ENCODE data around the gene TUBB3.
A peak's percentile ranks its signal among the peaks of the same experiment; 100 is the strongest.
"Not testable (repeated sequence)": the region's sequence is repeated elsewhere in the genome, so short reads cannot be mapped to it uniquely, and the experiment has no call there.

The TUBB3 gene

DNA sequence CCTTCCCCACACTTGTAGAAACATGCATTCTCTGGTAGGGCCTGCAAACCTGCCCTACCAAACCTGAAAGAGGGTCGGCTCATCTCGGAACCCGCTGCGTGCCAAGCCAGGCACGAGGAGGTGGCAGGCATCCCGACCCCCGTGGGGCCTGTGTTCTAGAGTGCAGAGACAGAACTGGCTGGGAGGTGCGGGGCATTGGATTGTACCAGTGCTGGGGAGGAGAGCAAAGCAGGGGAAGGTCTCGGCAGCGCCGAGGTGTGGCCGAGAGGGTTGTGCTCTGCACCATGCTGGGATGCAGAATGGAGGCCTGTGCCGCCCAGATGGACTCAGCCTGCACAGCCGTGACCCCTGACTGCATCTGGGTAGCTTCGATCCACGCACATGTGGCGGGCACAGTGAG is 22.3 kb upstream of the TUBB3 start:
- no peak for DNase-seq (ENCODE audit: low spot score)

DNA sequence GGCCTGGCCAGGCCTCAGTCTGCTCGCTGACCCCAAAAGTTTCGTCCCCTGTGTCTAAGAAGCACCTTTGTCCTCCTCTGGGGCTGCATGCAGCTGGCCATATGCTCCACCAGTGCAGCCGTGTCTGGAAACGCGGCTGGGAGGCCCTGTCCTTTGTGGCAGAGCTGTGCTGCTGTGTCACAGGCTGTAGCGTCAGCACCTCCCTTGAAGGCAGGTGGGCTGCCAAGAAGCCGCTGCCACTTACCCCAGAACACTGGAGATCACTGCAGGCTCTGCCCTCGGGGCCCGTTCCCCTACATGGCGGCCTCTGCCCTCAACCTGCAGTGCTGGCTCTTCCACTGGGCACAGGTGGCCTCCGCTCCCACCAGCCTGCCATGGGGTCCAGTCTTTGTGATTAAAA is 20.2 kb upstream of the TUBB3 start:
- no peak for DNase-seq (ENCODE audit: low spot score)

DNA sequence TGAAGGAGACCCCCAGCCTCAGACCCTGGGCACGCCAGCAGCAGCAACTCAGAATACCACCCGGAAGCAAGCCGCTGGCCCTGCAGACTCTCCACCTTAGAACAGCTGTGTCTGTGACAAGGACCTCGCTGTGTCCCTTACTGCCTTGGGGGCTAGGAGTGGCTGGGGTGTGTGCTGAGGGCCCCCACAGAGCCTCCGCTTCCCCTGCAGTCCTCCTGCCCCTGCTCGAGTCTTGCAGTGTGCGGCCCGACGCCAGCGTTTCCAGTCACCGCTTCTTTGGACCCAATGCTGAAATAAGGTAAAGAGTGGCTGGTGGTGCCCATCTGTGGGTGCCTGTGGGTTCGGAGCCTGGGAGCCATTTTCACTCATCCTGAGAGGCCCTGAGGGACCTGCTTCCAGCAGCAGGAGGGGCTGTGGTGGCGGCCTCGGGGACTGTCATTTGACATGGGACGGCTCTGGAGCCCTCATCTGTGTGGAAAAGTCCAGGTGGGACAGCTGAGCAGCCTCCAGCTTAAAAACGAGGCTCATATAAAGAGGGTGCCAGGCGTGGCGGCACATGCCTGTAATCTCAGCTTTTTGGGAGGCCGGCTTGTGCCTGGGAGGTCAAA is 19.1 kb upstream of the TUBB3 start:
- DNase-seq (ENCODE audit: low spot score) = no peak

DNA sequence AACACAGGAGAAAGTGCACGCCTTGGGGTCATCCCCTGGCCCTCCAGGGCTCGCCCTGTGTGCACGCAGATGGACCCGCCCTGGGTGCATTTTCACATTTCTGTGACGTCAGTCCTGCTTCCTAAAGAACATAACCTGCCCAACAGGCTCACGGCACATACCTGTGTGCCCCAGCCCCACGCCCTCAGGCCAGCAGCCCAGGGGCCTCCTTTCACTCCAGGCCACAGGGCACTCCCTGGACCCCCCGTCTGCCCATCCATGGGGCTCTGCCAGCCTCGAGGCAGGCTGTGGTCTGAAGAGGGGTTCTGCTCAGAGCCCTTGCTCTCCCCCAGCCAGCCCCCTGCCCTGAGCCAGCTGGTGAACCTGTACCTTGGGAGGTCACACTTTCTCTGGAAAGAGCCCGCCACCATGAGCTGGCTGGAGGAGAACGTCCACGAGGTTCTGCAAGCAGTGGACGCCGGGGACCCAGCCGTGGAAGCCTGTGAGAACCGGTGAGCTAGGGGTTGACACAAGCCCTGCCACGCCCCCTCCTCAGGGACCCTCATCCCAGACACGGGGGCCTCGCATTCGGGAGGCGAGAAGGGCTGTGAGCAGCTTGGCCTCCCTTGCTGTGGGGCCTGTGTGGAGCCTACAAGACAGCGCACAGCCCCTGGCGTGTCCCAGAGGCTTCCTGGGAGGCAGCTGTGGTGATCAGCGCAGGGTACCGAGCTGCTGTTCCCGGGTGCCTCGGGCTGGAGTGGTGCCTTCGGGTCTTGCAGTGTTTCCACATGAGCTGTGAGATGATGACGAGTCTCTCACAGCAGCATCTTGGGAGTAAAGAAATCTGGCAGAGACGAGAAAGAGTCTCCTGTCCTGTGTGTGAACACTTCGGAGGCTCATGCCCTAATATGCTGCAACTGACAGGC is 18.3 kb upstream of the TUBB3 start:
- no peak for DNase-seq (ENCODE audit: low spot score)

DNA sequence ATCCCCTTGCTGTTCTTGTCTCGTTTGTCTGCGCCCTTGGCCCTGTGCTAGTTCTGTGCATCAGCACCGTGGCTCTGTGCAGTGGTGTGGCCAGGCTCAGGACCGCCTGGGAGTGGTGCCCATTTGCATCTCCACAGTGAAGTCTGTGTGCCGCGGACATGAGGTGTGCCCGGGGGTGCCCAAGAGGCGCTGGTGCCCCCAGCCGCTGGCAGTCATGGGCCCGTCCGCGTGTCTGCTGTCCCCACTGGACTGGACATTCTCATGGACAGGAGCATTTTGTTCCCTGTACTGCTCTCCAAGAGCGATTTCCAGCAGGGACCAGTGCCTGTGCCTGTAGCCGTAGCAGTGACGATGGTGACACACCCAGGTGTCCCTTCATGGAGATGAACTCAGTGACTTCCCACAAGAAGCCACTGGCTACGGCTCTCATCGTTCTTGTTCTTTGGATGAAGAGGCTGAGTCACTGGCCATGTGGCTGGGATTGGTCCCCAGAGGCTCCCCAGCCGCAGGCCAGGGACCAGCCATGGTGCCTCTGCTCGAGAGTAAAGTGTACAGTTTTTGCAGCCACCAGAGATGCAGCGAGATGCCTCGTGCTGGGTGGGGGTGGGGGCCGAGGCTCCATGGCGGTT is 17.5 kb upstream of the TUBB3 start:
- DNase-seq (ENCODE audit: low spot score) = peak; percentile 71

DNA sequence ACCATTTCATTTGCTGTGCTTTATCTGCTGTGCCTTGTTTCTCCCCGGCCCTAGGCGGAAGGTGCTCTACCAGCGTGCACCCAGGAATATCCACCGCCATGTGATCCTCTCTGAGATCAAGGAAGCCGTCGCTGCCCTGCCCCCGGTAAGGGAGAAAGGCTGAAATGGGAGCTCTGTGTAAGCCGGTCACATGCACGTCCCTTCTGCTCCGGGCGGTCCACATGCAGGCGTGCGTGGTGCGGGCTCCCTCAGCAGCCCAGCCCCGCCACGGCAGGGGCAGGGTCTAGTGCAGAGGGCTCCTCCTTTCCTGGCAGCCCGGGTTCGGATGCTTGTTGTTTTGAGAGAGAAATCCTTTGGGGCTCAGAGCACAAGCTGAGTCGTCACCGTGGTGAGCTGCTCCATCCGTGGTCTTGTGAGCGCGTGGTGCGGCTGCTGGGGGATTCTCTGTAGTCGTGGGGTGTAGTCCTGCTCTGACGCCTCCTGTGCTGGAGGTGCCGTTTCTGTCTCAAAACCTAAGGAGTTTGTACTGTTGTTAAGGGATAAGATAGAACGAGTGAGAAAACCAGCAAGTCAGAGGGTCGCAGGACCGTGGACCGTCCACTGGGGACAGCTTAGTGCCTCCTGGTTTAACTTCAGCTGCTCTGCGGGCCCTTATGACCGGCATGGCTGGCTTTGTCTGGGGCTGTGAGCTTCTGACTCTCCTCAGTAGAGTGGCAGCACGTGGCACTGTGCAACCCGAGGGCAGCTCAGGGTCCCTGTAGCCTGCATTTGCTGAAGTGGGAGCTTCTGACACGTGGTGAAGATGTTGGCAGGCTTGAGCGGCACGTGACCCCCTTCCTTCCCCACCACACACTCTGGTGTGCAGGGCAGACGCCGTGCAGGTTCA is 16.8 kb upstream of the TUBB3 start:
- peak; percentile 61 for DNase-seq (ENCODE audit: low spot score)

DNA sequence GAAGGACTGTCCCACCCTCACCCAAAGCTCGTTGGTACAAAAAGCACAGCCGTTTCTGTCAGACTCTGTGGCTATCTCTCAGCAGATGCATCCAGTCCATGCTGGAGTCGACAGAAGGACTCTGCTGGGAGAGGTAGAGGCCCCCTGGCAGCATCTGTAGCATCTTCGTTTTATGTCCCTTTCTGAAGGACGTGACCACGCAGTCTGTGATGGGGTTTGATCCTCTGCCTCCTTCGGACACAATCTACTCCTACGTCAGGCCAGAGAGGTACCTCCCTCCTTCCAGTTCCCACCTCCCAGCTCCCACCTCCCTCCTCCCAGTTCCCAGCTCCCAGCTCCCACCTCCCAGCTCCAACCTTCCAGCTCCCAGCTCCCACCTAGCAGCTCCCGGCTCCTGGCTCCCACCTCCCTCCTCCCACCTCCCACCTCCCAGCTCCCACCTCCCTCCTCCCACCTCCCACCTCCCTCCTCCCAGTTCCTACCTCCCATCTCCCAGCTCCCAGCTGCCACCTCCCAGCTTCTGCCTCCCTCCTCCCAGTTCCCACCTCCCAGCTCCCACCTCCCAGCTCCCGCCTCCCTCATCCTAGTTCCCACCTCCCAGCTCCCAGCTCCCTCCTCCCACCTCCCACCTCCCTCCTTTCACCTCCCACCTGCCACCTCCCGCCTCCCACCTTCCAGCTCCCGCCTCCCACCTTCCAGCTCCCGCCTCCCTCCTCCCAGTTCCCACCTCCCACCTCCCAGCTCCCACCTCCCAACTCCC is 15.9 kb upstream of the TUBB3 start:
- DNase-seq (ENCODE audit: low spot score) = no peak

DNA sequence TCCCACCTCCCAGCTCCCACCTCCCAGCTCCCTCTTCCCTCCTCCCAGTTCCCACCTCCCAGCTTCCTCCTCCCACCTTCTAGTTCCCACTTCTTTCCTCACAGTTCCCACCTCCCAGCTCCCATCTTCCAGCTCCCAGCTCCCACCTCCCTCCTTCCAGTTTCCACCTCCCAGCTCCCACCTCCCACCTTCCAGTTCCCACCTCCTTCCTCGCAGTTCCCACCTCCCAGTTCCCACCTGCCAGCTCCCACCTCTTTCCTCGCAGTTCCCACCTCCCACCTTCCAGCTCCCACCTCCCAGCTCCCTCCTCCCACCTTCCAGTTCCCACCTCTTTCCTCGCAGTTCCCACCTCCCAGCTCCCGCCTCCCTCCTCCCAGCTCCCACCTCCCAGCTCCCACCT is 14.9 kb upstream of the TUBB3 start:
- no peak for DNase-seq (ENCODE audit: low spot score)

DNA sequence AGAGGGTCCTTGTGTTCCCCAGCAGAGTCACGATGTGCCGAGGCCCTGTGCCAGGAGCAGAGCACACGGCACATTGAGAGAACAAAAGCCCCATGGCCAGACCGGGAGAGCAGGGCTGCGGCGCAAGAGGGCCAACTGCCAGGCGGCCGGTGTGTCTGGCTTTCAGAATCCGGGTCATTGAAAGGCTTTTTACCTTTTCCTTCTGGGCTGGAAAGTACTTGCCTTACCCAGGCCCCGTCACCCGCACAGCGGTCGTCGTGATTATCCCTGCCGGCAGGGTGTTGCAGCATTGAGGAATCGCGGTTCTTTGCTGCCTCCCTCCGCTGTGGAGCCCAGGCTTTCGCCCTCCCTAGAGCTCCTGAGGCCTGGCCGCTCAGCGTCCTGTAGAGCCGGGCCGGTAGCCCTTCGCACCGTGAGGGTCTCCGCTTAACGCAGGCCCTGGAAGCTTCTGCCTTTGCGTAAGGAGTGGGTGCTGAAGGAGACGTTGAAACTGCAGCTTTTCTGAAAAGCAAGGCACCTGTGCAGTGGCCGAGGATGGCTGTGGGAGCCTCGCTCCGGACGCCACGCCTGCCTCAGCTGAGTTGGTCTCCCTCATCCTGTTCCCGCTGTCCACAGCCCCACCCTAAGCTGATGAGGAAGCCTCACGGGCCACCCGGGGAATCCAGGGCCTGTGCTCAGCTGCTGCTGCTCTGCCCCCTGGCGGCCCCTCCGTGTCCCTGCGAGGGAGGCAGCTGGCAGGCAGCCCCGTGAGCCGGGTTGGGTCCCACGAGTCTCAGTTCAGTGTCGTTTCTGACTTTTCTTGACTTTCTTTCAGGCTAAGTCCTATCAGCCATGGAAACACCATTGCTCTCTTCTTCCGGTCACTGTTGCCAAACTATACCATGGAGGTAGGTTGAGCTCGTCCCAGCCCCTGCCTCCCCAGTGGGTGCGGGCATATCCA is 13.1 kb upstream of the TUBB3 start:
- peak; percentile 85 for DNase-seq (ENCODE audit: low spot score)

DNA sequence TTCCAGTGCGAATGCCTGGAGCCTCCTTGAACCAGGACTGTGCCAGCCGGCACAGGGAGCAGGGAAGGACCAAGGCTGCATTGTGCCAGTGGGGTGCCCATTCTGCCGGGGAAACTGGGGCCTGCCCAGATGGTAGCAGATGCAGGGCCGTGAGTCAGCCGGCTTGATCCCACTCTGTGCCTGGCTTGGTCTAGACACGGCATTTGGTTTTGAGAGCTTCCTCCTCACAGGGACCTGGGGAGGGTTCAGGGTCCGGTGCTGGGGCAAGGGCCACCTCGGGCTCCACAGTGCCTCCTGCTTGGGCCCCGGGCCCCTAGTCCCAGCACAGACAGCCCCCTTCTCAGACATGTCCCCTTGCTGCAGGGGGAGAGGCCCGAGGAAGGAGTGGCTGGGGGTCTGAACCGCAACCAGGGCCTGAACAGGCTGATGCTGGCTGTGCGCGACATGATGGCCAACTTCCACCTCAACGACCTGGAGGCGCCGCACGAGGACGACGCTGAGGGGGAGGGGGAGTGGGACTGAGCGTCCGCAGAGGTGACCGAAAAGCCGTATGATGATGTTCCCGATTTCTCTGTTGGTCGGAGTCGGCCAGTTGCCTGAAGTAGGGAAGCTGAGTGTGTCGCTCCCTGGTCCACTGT is 12.3 kb upstream of the TUBB3 start:
- no peak for DNase-seq (ENCODE audit: low spot score)

DNA sequence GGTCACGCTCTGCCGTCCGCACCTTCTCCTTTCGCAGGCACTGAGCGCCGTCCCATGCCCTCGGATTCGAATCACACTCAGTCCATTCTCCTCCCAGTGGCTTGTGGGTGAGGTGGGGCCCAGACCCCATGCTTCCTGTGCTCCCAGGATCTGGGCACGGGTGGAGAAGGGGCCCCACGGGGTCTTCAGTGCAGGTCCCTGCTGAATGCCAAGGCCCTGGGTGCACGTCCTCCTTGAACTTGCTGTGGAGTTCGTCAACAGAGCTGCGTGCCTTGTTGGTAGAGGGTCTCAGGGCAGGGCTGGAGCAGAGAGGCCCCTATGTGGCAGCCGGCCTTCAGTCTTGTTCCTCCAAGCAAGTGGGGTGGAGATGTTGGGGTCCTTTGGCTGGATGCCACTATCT is 11.8 kb upstream of the TUBB3 start:
- no peak for DNase-seq (ENCODE audit: low spot score)

DNA sequence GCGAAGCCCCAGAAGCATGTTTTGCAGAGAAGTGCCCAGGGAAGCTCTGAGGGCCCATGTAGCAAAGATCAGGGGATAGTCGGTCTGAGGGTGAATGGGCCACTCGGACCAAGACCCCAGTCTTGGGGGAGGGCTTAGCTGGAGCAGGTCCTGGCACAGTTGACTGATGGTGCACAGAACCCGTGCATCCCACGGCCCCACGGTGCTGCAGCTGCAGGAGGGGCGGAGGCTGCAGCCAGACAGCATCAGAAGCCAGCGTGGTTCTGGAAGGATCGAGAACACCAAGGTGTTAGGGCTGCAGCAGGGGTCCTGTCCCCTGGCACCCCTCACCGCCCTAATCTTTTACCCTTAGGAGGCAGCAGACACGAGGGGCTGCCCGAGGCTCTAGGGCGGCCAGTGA is 11.0 kb upstream of the TUBB3 start:
- DNase-seq (ENCODE audit: low spot score) = no peak

DNA sequence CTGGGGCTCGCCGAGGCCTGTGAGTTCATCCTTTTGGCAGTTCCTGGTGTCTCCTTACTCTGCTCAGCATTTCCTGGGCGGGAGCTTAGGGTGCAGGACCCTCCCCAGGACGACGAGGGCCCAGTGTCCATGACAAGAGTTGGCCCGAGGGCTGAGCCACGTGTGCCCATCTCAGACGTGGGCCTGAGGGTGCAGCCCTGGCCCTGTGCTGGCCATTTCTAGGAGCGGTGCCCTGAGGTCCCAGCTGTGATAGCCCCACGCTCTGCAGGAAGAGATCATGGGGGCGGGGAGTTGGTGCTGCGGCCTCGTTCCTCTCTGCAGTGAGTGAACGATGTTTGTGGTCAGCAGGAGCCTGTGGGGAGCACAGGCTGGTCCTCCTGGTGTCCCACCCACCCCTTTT is 10.5 kb upstream of the TUBB3 start:
- DNase-seq (ENCODE audit: low spot score) = no peak

DNA sequence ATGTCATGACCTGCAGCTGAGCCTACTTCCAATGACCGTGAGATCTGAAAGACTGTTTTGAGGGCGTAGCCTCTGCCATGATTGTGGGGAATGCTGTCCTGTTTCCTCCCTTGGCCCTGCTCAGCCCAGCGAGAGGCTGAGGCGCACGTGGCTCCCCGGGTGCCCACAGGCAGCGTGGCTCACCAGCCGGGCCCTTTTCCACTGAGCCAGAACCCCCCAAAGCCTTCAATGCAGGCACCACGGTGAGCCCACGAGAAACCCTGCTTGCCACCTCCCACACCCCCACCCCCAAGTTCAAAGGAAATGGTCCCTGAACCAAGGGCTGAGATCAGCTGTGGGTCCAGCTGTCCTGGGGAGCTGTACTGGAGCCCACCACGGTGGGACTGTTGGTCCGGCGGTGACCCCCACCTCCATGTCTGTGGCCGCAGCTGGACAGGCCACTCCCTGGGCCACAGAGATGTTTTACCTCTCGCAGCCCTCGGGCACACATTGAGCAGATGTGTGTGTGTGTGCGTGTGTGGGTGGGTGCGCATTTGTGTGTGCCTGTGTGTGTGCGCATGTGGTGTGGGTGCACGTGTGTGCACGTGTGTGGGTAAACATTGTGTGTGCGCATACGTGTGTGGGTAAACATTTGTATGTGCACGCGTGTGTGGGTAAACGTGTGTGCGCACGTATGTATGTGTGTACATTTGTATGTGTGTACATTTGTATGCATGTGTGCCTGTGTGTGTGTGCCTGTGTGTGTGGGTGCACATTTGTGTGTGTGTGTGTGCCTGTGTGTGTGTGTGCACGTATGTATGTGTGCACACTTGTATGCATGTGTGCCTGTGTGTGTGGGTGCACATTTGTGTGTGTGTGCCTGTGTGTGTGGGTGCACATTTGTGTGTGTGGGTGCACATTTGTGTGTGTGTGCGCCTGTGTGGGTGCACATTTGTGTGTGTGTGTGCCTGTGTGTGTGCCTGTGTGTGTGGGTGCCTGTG is 9.4 kb upstream of the TUBB3 start:
- no peak for DNase-seq (ENCODE audit: low spot score)

DNA sequence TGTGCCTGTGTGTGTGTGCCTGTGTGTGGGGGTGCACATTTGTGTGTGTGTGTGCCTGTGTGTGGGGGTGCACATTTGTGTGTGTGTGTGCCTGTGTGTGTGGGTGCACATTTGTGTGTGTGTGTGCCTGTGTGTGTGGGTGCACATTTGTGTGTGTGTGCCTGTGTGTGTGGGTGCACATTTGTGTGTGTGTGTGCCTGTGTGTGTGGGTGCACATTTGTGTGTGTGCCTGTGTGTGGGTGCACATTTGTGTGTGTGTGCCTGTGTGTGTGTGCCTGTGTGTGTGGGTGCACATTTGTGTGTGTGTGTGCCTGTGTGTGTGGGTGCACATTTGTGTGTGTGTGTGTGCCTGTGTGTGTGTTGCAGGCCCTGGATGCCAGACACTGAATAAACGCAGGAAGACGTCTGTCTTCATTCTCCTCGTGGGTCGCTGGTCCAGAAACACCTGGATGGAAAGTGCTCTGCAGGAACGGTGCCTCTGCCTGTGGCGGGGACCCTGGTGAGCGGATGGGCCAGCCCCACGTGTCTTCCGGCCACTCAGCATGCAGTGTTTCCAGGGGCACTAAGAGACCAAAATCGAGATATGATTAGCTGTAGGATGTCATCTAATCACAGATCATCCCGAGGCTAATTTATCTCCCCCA is 8.4 kb upstream of the TUBB3 start:
- DNase-seq (ENCODE audit: low spot score) = not testable (repeated sequence)

DNA sequence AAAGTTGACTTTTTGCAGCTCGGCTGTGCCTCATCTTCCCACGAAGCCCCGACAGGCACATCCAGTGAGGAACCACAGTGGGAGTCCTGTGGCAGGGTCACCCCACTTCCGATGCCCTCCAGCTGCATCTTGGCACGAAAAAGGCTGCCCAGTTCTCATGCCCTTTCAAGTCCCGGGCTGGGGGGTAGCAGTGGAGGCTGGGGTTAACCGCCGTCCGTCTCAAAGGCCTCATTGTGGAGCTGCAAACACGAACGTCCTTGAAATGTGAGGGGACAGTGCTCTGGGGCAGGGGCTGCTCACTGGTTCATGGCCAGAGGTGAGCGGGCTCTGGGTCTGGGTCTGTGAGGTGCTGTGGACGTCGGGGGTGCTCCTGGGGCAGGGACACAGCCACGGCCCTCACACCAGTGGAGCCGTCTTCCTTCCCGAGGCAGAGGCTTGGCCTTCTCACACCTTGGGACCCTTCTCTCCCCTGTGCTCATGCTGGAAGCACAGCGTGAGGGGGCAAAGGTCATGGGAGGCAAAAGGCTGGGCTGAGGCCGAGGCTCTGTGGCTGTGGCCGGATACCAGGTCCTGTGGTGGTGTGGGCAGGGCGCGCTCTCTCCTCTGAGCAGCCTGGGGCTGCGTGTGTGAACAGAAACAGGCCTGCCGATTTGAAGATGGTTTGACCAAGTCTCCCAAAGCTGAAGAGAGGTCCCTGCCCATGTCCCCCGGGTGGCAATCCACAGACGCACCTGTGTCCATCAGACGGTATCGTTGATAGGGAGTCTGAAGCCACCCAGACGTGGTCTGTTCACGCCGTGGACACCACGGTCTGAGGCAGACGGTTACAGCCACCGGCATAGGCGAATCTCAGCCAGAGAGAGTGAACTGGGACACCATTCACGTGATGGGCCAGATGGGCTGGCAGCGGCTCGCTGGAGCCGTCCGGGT is 7.6 kb upstream of the TUBB3 start:
- no peak for DNase-seq (ENCODE audit: low spot score)
